A549 (cell line): ENCODE data around the gene CREBL2. TPM values are rescaled to one million over a fixed set of nuclear protein-coding genes. Genes with fewer than 3 reads are reported as not detected.

ENCODE experiments used
- ATAC-seq, 2 experiments: fragments of 200-7000 bp in 1 of 2; fragments of >200 bp in 1 of 2; cut with Nextera tagmentation in 1 of 2; cut with Tn5 transposase in 1 of 2; 3 replicates each; pipeline versions ENCODE4 v1.8.0 to v1.9.1; 2018 to 2020; ENCODE audit warnings: mild to moderate bottlenecking in 1 of 2, moderate library complexity in 1 of 2
- CTCF ChIA-PET: fragments of 300-600 bp; sonication (Branson Sonifier 250); formaldehyde crosslinking; extraction: SDS; loops from one replicate; lab custom pipeline; 2021; ENCODE audit warnings: antibody characterized with exemption, inconsistent platforms; lab: Yijun Ruan, JAX
- POLR2A ChIA-PET: fragments of 350-600 bp; formaldehyde crosslinking; extraction: SDS; loops from one replicate; lab custom pipeline; 2021; ENCODE audit warnings: antibody characterized with exemption, inconsistent platforms; lab: Yijun Ruan, JAX
- DNase-seq, 2 experiments: peaks; one replicate each; pipeline versions ENCODE4 v3.0.0 to v3.0.0-alpha.2; 2011 to 2016; ENCODE audit warnings: low read depth in 1 of 2, low spot score in 1 of 2
- FAIRE-seq: peaks from 2 replicates; lab custom pipeline; 2011; peaks lifted over from hg19 to GRCh38; lab: Jason Lieb, UNC
- H3K27ac ChIP-seq, 2 experiments: fragments of >200 bp; sonication (Bioruptor Twin); formaldehyde crosslinking; 3 replicates each; pipeline ENCODE4 v1.5.1; 2016 to 2017
- H3K4me1 ChIP-seq: fragments of >200 bp; sonication (Bioruptor Twin); formaldehyde crosslinking; 3 replicates; pipeline ENCODE4 v1.6.1; 2016
- H3K4me2 ChIP-seq: fragments of >200 bp; sonication (Bioruptor Twin); formaldehyde crosslinking; 3 replicates; pipeline ENCODE4 v1.6.1; 2016
- H3K4me3 ChIP-seq: fragments of >200 bp; sonication (Bioruptor Twin); formaldehyde crosslinking; 3 replicates; pipeline ENCODE4 v1.5.1; 2016
- H3K9me3 ChIP-seq: fragments of >200 bp; sonication (Bioruptor Twin); formaldehyde crosslinking; 3 replicates; pipeline ENCODE4 v1.6.1; 2016
- ATOH8 ChIP-seq: fragments of 250-450 bp; sonication (Bioruptor Pico); IDR thresholded peaks from 2 replicates; pipeline ENCODE4 v1.5.0; 2020; ENCODE audit warnings: low read depth, mild to moderate bottlenecking, moderate library complexity
- CBX2 ChIP-seq: fragments of 200-600 bp; sonication (generic); IDR thresholded peaks from 2 replicates; pipeline ENCODE4 v1.6.1; 2016; ENCODE audit warnings: low read depth, mild to moderate bottlenecking, borderline replicate concordance
- CHD2 ChIP-seq: fragments of 150-350 bp; IDR thresholded peaks from 2 replicates; pipeline ENCODE4 v1.6.1; 2014; ENCODE audit warnings: low read length; ENCODE audit not compliant: partially characterized antibody
- CHD4 ChIP-seq: fragments of 200-600 bp; sonication (generic); IDR thresholded peaks from 2 replicates; pipeline ENCODE4 v1.6.1; 2016; ENCODE audit warnings: antibody characterized with exemption, mild to moderate bottlenecking, borderline replicate concordance
- EHF ChIP-seq: fragments of 250-450 bp; sonication (Bioruptor Pico); IDR thresholded peaks from 2 replicates; pipeline ENCODE4 v1.5.0; 2020; ENCODE audit warnings: mild to moderate bottlenecking
- EHMT2 ChIP-seq: fragments of 200-600 bp; sonication (generic); IDR thresholded peaks from 2 replicates; pipeline ENCODE4 v1.6.1; 2016; ENCODE audit warnings: antibody characterized with exemption, low read depth, mild to moderate bottlenecking, moderate library complexity
- ELK1 ChIP-seq: fragments of 150-350 bp; IDR thresholded peaks from 2 replicates; pipeline ENCODE4 v1.6.1; 2014; ENCODE audit warnings: low read depth, mild to moderate bottlenecking, low read length
- ESRRA ChIP-seq: fragments of 150-350 bp; IDR thresholded peaks from 2 replicates; pipeline ENCODE4 v1.6.1; 2014; ENCODE audit warnings: mild to moderate bottlenecking, low read length, borderline replicate concordance
- FOSB ChIP-seq: fragments of 250-450 bp; sonication (Bioruptor Pico); IDR thresholded peaks from 2 replicates; pipeline ENCODE4 v1.5.0; 2020; ENCODE audit warnings: mild to moderate bottlenecking, moderate library complexity
- FOSL2 ChIP-seq, 2 experiments: fragments of 450-650 bp in 1 of 2; fragments of >200 bp in 1 of 2; sonication (Bioruptor Twin) in 1 of 2; formaldehyde crosslinking; IDR thresholded peaks; 2 replicates each; pipeline versions ENCODE4 v1.5.0 to v1.6.1; 2016 to 2020; ENCODE audit warnings: mild to moderate bottlenecking in 1 of 2, moderate library complexity in 1 of 2
- FOXS1 ChIP-seq: fragments of 250-450 bp; sonication (Bioruptor Pico); IDR thresholded peaks from 2 replicates; pipeline ENCODE4 v1.5.0; 2020; ENCODE audit warnings: mild to moderate bottlenecking, moderate library complexity
- HDAC2 ChIP-seq: fragments of 200-600 bp; sonication (generic); IDR thresholded peaks from 2 replicates; pipeline ENCODE4 v1.6.1; 2016
- HES2 ChIP-seq: fragments of >200 bp; sonication (Bioruptor Twin); formaldehyde crosslinking; IDR thresholded peaks from 2 replicates; pipeline ENCODE4 v1.6.1; 2016
- HEYL ChIP-seq: fragments of 250-450 bp; sonication (Bioruptor Pico); IDR thresholded peaks from 2 replicates; pipeline ENCODE4 v1.8.0; 2021; ENCODE audit warnings: mild to moderate bottlenecking, moderate library complexity
- HMGXB4 ChIP-seq: fragments of 250-450 bp; sonication (Bioruptor Pico); IDR thresholded peaks from 2 replicates; pipeline ENCODE4 v1.5.0; 2021; ENCODE audit warnings: mild to moderate bottlenecking, moderate library complexity, borderline replicate concordance
- HOXB13 ChIP-seq: fragments of 250-450 bp; sonication (Bioruptor Pico); IDR thresholded peaks from 2 replicates; pipeline ENCODE4 v1.5.0; 2020; ENCODE audit warnings: low read depth, mild to moderate bottlenecking, moderate library complexity
- HOXB5 ChIP-seq: fragments of 250-450 bp; sonication (Bioruptor Pico); IDR thresholded peaks from 2 replicates; pipeline ENCODE4 v1.5.0; 2020; ENCODE audit warnings: mild to moderate bottlenecking, moderate library complexity
- JUNB ChIP-seq: fragments of >200 bp; sonication (Bioruptor Twin); formaldehyde crosslinking; IDR thresholded peaks from 2 replicates; pipeline ENCODE4 v1.6.1; 2016
- KDM5A ChIP-seq: fragments of 200-600 bp; sonication (generic); IDR thresholded peaks from 2 replicates; pipeline ENCODE4 v1.6.1; 2016; ENCODE audit warnings: antibody characterized with exemption, mild to moderate bottlenecking
- MAFK ChIP-seq: fragments of 450-650 bp; IDR thresholded peaks from 2 replicates; pipeline ENCODE4 v1.6.1; 2014; ENCODE audit not compliant: partially characterized antibody
- MAX ChIP-seq: IDR thresholded peaks from 2 replicates; pipeline ENCODE4 v1.6.1; 2012
- MAZ ChIP-seq: fragments of 150-350 bp; IDR thresholded peaks from 2 replicates; pipeline ENCODE4 v1.6.1; 2014; ENCODE audit warnings: antibody characterized with exemption, low read depth, low read length, borderline replicate concordance
- NFE2L2 ChIP-seq: fragments of 150-350 bp; conservative IDR thresholded peaks from 2 replicates; pipeline ENCODE4 v1.6.1; 2014; ENCODE audit warnings: low read length
- NPAS2 ChIP-seq: fragments of 250-450 bp; sonication (Bioruptor Pico); IDR thresholded peaks from 2 replicates; pipeline ENCODE4 v1.8.0; 2022; ENCODE audit warnings: mild to moderate bottlenecking, moderate library complexity, borderline replicate concordance
- NR3C1 ChIP-seq: fragments of >200 bp; sonication (Bioruptor Twin); formaldehyde crosslinking; IDR thresholded peaks from 3 replicates; pipeline ENCODE4 v1.6.1; 2017
- PBX3 ChIP-seq: IDR thresholded peaks from 2 replicates; pipeline ENCODE4 v1.6.1; 2012
- PHF8 ChIP-seq: fragments of 200-600 bp; sonication (generic); IDR thresholded peaks from 2 replicates; pipeline ENCODE4 v1.6.1; 2016; ENCODE audit warnings: low read depth, mild to moderate bottlenecking, antibody characterized with exemption, moderate library complexity, borderline replicate concordance
- POLR2A ChIP-seq: IDR thresholded peaks from 2 replicates; pipeline ENCODE4 v1.6.1; 2012; ENCODE audit warnings: mild to moderate bottlenecking, low read length
- RARB ChIP-seq: fragments of 250-450 bp; sonication (Bioruptor Pico); IDR thresholded peaks from 2 replicates; pipeline ENCODE4 v1.8.0; 2021; ENCODE audit warnings: mild to moderate bottlenecking, moderate library complexity
- REST ChIP-seq: fragments of 200-600 bp; sonication (generic); IDR thresholded peaks from 2 replicates; pipeline ENCODE4 v1.6.1; 2016; ENCODE audit warnings: antibody characterized with exemption, mild to moderate bottlenecking, moderate library complexity
- SREBF2 ChIP-seq: fragments of 450-650 bp; IDR thresholded peaks from 2 replicates; pipeline ENCODE4 v1.6.1; 2014; ENCODE audit warnings: mild to moderate bottlenecking, moderate library complexity
- TFCP2L1 ChIP-seq: fragments of 250-450 bp; sonication (Bioruptor Pico); IDR thresholded peaks from 2 replicates; pipeline ENCODE4 v1.5.0; 2021; ENCODE audit warnings: mild to moderate bottlenecking
- TP53 ChIP-seq: fragments of 250-450 bp; sonication (Bioruptor Pico); IDR thresholded peaks from 2 replicates; pipeline ENCODE4 v1.5.0; 2021; ENCODE audit warnings: mild to moderate bottlenecking, moderate library complexity
- ZC3H11A ChIP-seq: fragments of 450-650 bp; IDR thresholded peaks from 2 replicates; pipeline ENCODE4 v1.6.1; 2014; ENCODE audit warnings: antibody characterized with exemption, mild to moderate bottlenecking
- ZSCAN20 ChIP-seq: fragments of 250-450 bp; sonication (Bioruptor Pico); IDR thresholded peaks from 2 replicates; pipeline ENCODE4 v1.8.0; 2022; ENCODE audit warnings: mild to moderate bottlenecking, moderate library complexity
- WGBS: methylation state at CpG from one replicate; pipeline ENCODE4 v1.1.6; 2017; ENCODE audit errors: missing lambda C conversion rate; 5-methylcytosine and 5-hydroxymethylcytosine counted together
- polyA plus RNA-seq, 4 experiments: library from polyadenylated mRNA; depleted of rRNA in 3 of 4; stranded (reverse); fragments of >200 nt; fragmentation: RNase III in 1 of 4; extraction: RNeasy Plus Mini Kit Qiagen cat#74134 plus additional on column Dnase treatment in 1 of 4; gene quantifications; 2 replicates in 3 of 4; 3 replicates in 1 of 4; pipeline ENCODE4 v1.2.3, GENCODE V29; 2011 to 2017

Gene CREBL2
- polyA plus RNA-seq, 2 of the 4 experiments (the other 2 are of a cell fraction) = 24.3 to 31.4 TPM

GRCh38 chr12:12582895-12583303 is 28.8 kb upstream of the CREBL2 start:
- ATAC-seq (peak; percentile 92 to 94), DNase-seq (peak; percentile 79 to 94), FAIRE-seq (peak; percentile 86)
- Histone ChIP-seq H3K27ac (peak overlapping the region; percentile 89 to 92), H3K4me1 (peaks cover 45% of the 10 kb centered on the region), H3K9me3 (no peaks in the 10 kb centered on the region), H3K4me3 (no peak overlapping the region), H3K4me2 (peak overlapping the region; percentile 64)
- 6% methylated on average over 6 of the region's 6 CpGs for WGBS
- ChIA-PET POLR2A (no interaction called here), CTCF (no interaction called here)
- TF ChIP-seq KDM5A (no peak), ATOH8 (CRISPR knock-in tag) (peak; percentile 7; the same call in 1 of the 2 replicates), HEYL (peak; percentile 25; the same call in 1 of the 2 replicates), NFE2L2 (no peak), PHF8 (no peak), ZSCAN20 (CRISPR knock-in tag) (no peak), NPAS2 (CRISPR knock-in tag) (no peak), ZC3H11A (no peak), JUNB (peak; percentile 89), POLR2A (no peak), FOSB (CRISPR knock-in tag) (no peak; the same call in 1 of the 2 replicates), MAX (no peak), NR3C1 (no peak), TP53 (CRISPR knock-in tag) (no peak), REST (no peak), HDAC2 (no peak), MAZ (no peak), EHF (CRISPR knock-in tag) (no peak), FOSL2 (IDR thresholded peaks at IDR 0.05) (peak; percentile 57; the same call in 1 of the 2 replicates), FOSL2 (CRISPR knock-in tag; IDR thresholded peaks at IDR 0.05) (peak; percentile 92), CBX2 (no peak), PBX3 (no peak), HOXB13 (CRISPR knock-in tag) (peak; percentile 69; the same call in 1 of the 2 replicates), ELK1 (no peak), ESRRA (no peak), RARB (CRISPR knock-in tag) (peak; percentile 98), HMGXB4 (no peak), HES2 (peak; percentile 90), MAFK (peak; percentile 39), TFCP2L1 (CRISPR knock-in tag) (no peak), FOXS1 (CRISPR knock-in tag) (no peak), SREBF2 (no peak), HOXB5 (CRISPR knock-in tag) (peak; percentile 95), CHD2 (no peak), CHD4 (no peak), EHMT2 (no peak)
